ENCODE results near the gene ITGB3BP. TPM values are rescaled to one million over a fixed set of nuclear protein-coding genes. Genes with fewer than 3 reads are reported as not detected.

The ITGB3BP gene
- total and polyA plus RNA-seq, 4 donors: 5.7 to 15.2 (median 7.5) TPM

GRCh38 chr1:63442141-63442475 lies 80.9 kb downstream of the ITGB3BP start (continued):
- TF ChIP-seq, protein P1, sequence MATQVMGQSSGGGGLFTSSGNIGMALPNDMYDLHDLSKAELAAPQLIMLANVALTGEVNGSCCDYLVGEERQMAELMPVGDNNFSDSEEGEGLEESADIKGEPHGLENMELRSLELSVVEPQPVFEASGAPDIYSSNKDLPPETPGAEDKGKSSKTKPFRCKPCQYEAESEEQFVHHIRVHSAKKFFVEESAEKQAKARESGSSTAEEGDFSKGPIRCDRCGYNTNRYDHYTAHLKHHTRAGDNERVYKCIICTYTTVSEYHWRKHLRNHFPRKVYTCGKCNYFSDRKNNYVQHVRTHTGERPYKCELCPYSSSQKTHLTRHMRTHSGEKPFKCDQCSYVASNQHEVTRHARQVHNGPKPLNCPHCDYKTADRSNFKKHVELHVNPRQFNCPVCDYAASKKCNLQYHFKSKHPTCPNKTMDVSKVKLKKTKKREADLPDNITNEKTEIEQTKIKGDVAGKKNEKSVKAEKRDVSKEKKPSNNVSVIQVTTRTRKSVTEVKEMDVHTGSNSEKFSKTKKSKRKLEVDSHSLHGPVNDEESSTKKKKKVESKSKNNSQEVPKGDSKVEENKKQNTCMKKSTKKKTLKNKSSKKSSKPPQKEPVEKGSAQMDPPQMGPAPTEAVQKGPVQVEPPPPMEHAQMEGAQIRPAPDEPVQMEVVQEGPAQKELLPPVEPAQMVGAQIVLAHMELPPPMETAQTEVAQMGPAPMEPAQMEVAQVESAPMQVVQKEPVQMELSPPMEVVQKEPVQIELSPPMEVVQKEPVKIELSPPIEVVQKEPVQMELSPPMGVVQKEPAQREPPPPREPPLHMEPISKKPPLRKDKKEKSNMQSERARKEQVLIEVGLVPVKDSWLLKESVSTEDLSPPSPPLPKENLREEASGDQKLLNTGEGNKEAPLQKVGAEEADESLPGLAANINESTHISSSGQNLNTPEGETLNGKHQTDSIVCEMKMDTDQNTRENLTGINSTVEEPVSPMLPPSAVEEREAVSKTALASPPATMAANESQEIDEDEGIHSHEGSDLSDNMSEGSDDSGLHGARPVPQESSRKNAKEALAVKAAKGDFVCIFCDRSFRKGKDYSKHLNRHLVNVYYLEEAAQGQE (IDR thresholded peaks at IDR 0.05): no peak
- no peak for TF ChIP-seq FOXA1 (IDR thresholded peaks at IDR 0.05)
- TF ChIP-seq TAF1 (conservative IDR thresholded peaks at IDR 0.05): no peak
- TF ChIP-seq NR2F2 (IDR thresholded peaks at IDR 0.05): no peak
- TF ChIP-seq, protein P2, sequence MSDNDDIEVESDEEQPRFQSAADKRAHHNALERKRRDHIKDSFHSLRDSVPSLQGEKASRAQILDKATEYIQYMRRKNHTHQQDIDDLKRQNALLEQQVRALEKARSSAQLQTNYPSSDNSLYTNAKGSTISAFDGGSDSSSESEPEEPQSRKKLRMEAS (IDR thresholded peaks at IDR 0.05): no peak
- TF ChIP-seq SP1 (IDR thresholded peaks at IDR 0.05): no peak
- TF ChIP-seq YY1 (IDR thresholded peaks at IDR 0.05): no peak
- TF ChIP-seq RAD21 (IDR thresholded peaks at IDR 0.05): no peak
- no peak for TF ChIP-seq HNF4G (IDR thresholded peaks at IDR 0.05)
- TF ChIP-seq HNF4A (conservative IDR thresholded peaks at IDR 0.05): no peak

DNA sequence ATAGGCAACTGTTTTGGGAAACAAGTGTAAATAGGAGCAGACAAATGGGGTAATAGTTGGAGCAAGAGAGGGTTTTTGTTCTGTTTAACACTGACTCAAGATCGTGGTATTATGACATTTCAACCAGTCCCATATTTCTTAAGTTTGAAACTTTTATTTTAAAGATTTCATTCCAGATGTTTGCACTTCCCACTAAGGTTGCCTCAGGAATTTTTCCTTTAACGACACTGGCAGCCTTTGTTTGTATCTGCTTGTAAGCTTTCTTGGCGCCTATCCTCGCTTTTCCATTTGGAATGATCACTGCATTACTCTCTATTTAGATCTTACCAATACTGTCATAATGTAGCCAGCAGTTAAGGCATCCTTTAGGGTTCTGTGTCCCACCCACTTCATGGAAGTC lies 87.9 kb downstream of the ITGB3BP start:
- no peaks in the 10 kb centered on the region for H3K4me1 ChIP-seq (ENCODE audit: control insufficient read depth in 4 of 4, insufficient read depth in 4 of 4, low read length in 3 of 4)
- TF ChIP-seq NR2F2 (IDR thresholded peaks at IDR 0.05) (no peak), FOXA2 (IDR thresholded peaks at IDR 0.05) (no peak), YY1 (IDR thresholded peaks at IDR 0.05) (no peak), RAD21 (IDR thresholded peaks at IDR 0.05) (no peak), TAF1 (conservative IDR thresholded peaks at IDR 0.05) (no peak), HNF4A (conservative IDR thresholded peaks at IDR 0.05) (no peak), HNF4G (IDR thresholded peaks at IDR 0.05) (no peak), EGR1 (IDR thresholded peaks at IDR 0.05; ENCODE audit: low read depth in 2 of 2) (no peak), ATF3 (IDR thresholded peaks at IDR 0.05) (no peak), JUND (IDR thresholded peaks at IDR 0.05) (no peak), FOXA1 (IDR thresholded peaks at IDR 0.05) (no peak)
- TF ChIP-seq, protein P2 (IDR thresholded peaks at IDR 0.05): no peak
- TF ChIP-seq, protein P1 (IDR thresholded peaks at IDR 0.05): no peak
- H3K27ac ChIP-seq (ENCODE audit: low read depth in 1 of 2, low read length in 2 of 2): no peak overlapping the region

More for the DNA sequence above, 87.9 kb downstream of the ITGB3BP start:
- H3K4me3 ChIP-seq (ENCODE audit: low read depth in 1 of 3, low read length in 3 of 3): no peak overlapping the region
- no peaks in the 10 kb centered on the region for H3K27me3 ChIP-seq (ENCODE audit: control insufficient read depth in 4 of 4, insufficient read depth in 4 of 4, low read length in 3 of 4)
- peaks cover 0 to 6% (median 0%) of the 10 kb centered on the region in 4 donors for H3K36me3 ChIP-seq (ENCODE audit: control insufficient read depth in 4 of 4, insufficient read depth in 3 of 4, low read depth in 1 of 4, low read length in 3 of 4)
- peaks cover 0 to 3% (median 0%) of the 10 kb centered on the region in 4 donors for H3K9me3 ChIP-seq (ENCODE audit: control insufficient read depth in 4 of 4, low read length in 3 of 4)
- 88% methylated on average over 4 of the region's 4 CpGs for WGBS
- DNase-seq (ENCODE audit: low spot score): no peak
- no peak overlapping the region for H3K9ac ChIP-seq (ENCODE audit: low read depth in 1 of 2, low read length in 2 of 2)

Measured in liver (tissue), 9 donors.